ENCODE data around the gene PLA2R1. TPM values are rescaled to one million over a fixed set of nuclear protein-coding genes. Genes with fewer than 3 reads are reported as not detected.

The PLA2R1 gene
- polyA plus RNA-seq, 1 donor from 2014 or later: 0.69 TPM

- no peaks in the 10 kb centered on the region for H3F3A ChIP-seq (ENCODE audit: insufficient read depth, low read length, poor library complexity, severe bottlenecking)
- no peaks in the 10 kb centered on the region for H3K9me3 ChIP-seq (ENCODE audit: low read length)
- no peak overlapping the region for H2AFZ ChIP-seq (ENCODE audit: low read depth, low read length)
- TF ChIP-seq EP300 (conservative IDR thresholded peaks at IDR 0.05; ENCODE audit: poor library complexity, severe bottlenecking) (no peak), MXI1 (conservative IDR thresholded peaks at IDR 0.05; ENCODE audit: poor library complexity, severe bottlenecking) (no peak)
- no peaks in the 10 kb centered on the region for H3K9me2 ChIP-seq (ENCODE audit: insufficient read depth, low read length)
- H3K27ac ChIP-seq (ENCODE audit: low read length): peak overlapping the region; percentile 2
- H4K20me1 ChIP-seq (ENCODE audit: insufficient read depth): no peaks in the 10 kb centered on the region
- H3K4me3 ChIP-seq (ENCODE audit: low read length): no peak overlapping the region
- H3K4me2 ChIP-seq (ENCODE audit: low read length): no peak overlapping the region
- H3K9ac ChIP-seq (ENCODE audit: low read length): no peak overlapping the region
- H3K79me2 ChIP-seq (replicated peaks; ENCODE audit: insufficient read depth, low read length): no peaks in the 10 kb centered on the region
- H3K27me3 ChIP-seq (ENCODE audit: insufficient read depth, low read depth, low read length): no peaks in the 10 kb centered on the region
- H3K36me3 ChIP-seq (ENCODE audit: insufficient read depth, low read length): no peaks in the 10 kb centered on the region
These were observed 46.8 kb upstream of the PLA2R1 start for GRCh38 chr2:160109243-160109642.

DNA sequence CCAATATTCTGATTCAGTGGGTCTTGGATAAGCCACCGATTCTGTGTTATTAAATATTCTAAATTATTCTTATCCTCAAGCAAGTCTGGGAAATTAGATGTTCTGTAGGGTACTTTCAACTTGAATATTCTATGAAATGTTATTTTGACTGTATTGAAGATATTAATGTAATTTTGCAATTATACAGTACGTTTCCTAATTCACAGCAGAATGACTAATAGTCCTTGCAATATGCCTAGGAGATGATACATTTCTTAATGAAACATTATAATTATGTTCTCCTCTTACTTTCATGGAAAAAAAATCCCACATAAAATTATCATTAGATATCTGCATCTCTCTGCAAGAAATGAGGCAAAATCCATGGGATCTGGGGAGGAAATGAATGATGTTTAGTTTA, 46.2 kb upstream of the PLA2R1 start:
- TF ChIP-seq RAD21 (conservative IDR thresholded peaks at IDR 0.05) (no peak), EP300 (conservative IDR thresholded peaks at IDR 0.05; ENCODE audit: poor library complexity, severe bottlenecking) (no peak), POLR2AphosphoS5 (IDR thresholded peaks at IDR 0.05) (no peak), EZH2 (IDR thresholded peaks at IDR 0.05; ENCODE audit: borderline replicate concordance, insufficient read depth, low read length, poor library complexity, severe bottlenecking) (no peak), TAF1 (IDR thresholded peaks at IDR 0.05; ENCODE audit: low read depth) (no peak), MXI1 (conservative IDR thresholded peaks at IDR 0.05; ENCODE audit: poor library complexity, severe bottlenecking) (no peak), SMC3 (conservative IDR thresholded peaks at IDR 0.05; ENCODE audit: poor library complexity) (no peak)
- TF ChIP-seq, protein P1, sequence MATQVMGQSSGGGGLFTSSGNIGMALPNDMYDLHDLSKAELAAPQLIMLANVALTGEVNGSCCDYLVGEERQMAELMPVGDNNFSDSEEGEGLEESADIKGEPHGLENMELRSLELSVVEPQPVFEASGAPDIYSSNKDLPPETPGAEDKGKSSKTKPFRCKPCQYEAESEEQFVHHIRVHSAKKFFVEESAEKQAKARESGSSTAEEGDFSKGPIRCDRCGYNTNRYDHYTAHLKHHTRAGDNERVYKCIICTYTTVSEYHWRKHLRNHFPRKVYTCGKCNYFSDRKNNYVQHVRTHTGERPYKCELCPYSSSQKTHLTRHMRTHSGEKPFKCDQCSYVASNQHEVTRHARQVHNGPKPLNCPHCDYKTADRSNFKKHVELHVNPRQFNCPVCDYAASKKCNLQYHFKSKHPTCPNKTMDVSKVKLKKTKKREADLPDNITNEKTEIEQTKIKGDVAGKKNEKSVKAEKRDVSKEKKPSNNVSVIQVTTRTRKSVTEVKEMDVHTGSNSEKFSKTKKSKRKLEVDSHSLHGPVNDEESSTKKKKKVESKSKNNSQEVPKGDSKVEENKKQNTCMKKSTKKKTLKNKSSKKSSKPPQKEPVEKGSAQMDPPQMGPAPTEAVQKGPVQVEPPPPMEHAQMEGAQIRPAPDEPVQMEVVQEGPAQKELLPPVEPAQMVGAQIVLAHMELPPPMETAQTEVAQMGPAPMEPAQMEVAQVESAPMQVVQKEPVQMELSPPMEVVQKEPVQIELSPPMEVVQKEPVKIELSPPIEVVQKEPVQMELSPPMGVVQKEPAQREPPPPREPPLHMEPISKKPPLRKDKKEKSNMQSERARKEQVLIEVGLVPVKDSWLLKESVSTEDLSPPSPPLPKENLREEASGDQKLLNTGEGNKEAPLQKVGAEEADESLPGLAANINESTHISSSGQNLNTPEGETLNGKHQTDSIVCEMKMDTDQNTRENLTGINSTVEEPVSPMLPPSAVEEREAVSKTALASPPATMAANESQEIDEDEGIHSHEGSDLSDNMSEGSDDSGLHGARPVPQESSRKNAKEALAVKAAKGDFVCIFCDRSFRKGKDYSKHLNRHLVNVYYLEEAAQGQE (IDR thresholded peaks at IDR 0.05; ENCODE audit: borderline replicate concordance): no peak
- TF ChIP-seq, protein P2, sequence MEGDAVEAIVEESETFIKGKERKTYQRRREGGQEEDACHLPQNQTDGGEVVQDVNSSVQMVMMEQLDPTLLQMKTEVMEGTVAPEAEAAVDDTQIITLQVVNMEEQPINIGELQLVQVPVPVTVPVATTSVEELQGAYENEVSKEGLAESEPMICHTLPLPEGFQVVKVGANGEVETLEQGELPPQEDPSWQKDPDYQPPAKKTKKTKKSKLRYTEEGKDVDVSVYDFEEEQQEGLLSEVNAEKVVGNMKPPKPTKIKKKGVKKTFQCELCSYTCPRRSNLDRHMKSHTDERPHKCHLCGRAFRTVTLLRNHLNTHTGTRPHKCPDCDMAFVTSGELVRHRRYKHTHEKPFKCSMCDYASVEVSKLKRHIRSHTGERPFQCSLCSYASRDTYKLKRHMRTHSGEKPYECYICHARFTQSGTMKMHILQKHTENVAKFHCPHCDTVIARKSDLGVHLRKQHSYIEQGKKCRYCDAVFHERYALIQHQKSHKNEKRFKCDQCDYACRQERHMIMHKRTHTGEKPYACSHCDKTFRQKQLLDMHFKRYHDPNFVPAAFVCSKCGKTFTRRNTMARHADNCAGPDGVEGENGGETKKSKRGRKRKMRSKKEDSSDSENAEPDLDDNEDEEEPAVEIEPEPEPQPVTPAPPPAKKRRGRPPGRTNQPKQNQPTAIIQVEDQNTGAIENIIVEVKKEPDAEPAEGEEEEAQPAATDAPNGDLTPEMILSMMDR (IDR thresholded peaks at IDR 0.05; ENCODE audit: poor library complexity, severe bottlenecking): no peak
- Histone ChIP-seq H3F3A (ENCODE audit: insufficient read depth, low read length, poor library complexity, severe bottlenecking) (no peaks in the 10 kb centered on the region), H2AFZ (ENCODE audit: low read depth, low read length) (no peak overlapping the region), H3K9me2 (ENCODE audit: insufficient read depth, low read length) (no peaks in the 10 kb centered on the region), H3K4me2 (ENCODE audit: low read length) (no peak overlapping the region), H3K27me3 (ENCODE audit: insufficient read depth, low read depth, low read length) (no peaks in the 10 kb centered on the region), H3K9me3 (ENCODE audit: low read length) (no peaks in the 10 kb centered on the region), H3K79me2 (replicated peaks; ENCODE audit: insufficient read depth, low read length) (no peaks in the 10 kb centered on the region), H4K20me1 (ENCODE audit: insufficient read depth) (no peaks in the 10 kb centered on the region), H3K27ac (ENCODE audit: low read length) (no peak overlapping the region), H3K4me3 (ENCODE audit: low read length) (no peak overlapping the region), H3K9ac (ENCODE audit: low read length) (no peak overlapping the region), H3K36me3 (ENCODE audit: insufficient read depth, low read length) (no peaks in the 10 kb centered on the region)

DNA sequence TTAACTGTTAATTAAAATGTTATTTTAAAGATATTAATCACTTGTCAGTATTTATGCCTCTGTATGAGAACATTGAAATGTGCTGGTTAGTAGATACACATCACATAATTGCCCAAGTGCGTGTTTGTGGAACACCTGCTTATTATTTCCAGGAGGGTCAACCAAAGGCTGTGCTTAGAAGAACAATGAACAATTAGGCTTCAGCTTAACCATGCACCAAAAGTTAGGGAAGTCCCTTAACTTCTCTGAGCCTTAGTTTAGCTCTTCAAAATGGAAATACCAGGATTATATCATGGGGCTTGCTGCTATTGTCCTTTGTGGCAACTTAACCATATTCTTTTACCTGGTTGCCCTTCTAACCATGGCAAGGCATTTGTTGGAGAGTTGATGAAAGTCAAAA, 43.0 kb upstream of the PLA2R1 start:
- H3K9ac ChIP-seq (ENCODE audit: low read length): no peak overlapping the region
- H3K27ac ChIP-seq (ENCODE audit: low read length): no peak overlapping the region
- no peaks in the 10 kb centered on the region for H3K27me3 ChIP-seq (ENCODE audit: insufficient read depth, low read depth, low read length)
- no peaks in the 10 kb centered on the region for H4K20me1 ChIP-seq (ENCODE audit: insufficient read depth)
- H3K9me3 ChIP-seq (ENCODE audit: low read length): no peaks in the 10 kb centered on the region
- TF ChIP-seq EP300 (conservative IDR thresholded peaks at IDR 0.05; ENCODE audit: poor library complexity, severe bottlenecking): no peak
- H3K4me2 ChIP-seq (ENCODE audit: low read length): no peak overlapping the region
- no peak overlapping the region for H2AFZ ChIP-seq (ENCODE audit: low read depth, low read length)
- H3F3A ChIP-seq (ENCODE audit: insufficient read depth, low read length, poor library complexity, severe bottlenecking): no peaks in the 10 kb centered on the region
- no peaks in the 10 kb centered on the region for H3K79me2 ChIP-seq (replicated peaks; ENCODE audit: insufficient read depth, low read length)
- no peaks in the 10 kb centered on the region for H3K9me2 ChIP-seq (ENCODE audit: insufficient read depth, low read length)
- no peaks in the 10 kb centered on the region for H3K36me3 ChIP-seq (ENCODE audit: insufficient read depth, low read length)
- no peak overlapping the region for H3K4me3 ChIP-seq (ENCODE audit: low read length)

All from neural cell (in vitro differentiated cells).